RWPE2 (cell line): ENCODE data around the gene PPARGC1A.

Experiments
- ATAC-seq: fragments of 200-7000 bp; cut with Tn5 transposase; 3 replicates; pipeline ENCODE4 v1.9.1; 2021; ENCODE audit warnings: low read depth
- DNase-seq: peaks from one replicate; pipeline ENCODE4 v3.0.0-alpha.2; 2020; ENCODE audit warnings: low spot score
- H3K27ac ChIP-seq: fragments of 450-650 bp; 2 replicates; pipeline ENCODE4 v1.5.1; 2017; ENCODE audit warnings: mild to moderate bottlenecking; ENCODE audit not compliant: poor library complexity, severe bottlenecking
- H3K27me3 ChIP-seq: fragments of 250-450 bp; sonication (Bioruptor Pico); 2 replicates; pipeline ENCODE4 v1.5.1; 2021; ENCODE audit warnings: mild to moderate bottlenecking, moderate library complexity; ENCODE audit not compliant: insufficient read depth, poor library complexity, severe bottlenecking
- H3K36me3 ChIP-seq: fragments of 250-450 bp; sonication (Bioruptor Pico); 2 replicates; pipeline ENCODE4 v1.5.1; 2020; ENCODE audit warnings: low read depth, mild to moderate bottlenecking, moderate library complexity
- H3K4me1 ChIP-seq: fragments of 250-450 bp; sonication (Bioruptor Pico); 2 replicates; pipeline ENCODE4 v1.5.1; 2021; ENCODE audit warnings: mild to moderate bottlenecking, moderate library complexity; ENCODE audit not compliant: insufficient read depth, poor library complexity, severe bottlenecking
- H3K4me3 ChIP-seq: fragments of 250-450 bp; sonication (Bioruptor Pico); 2 replicates; pipeline ENCODE4 v1.5.1; 2021; ENCODE audit warnings: mild to moderate bottlenecking, moderate library complexity; ENCODE audit not compliant: severe bottlenecking
- H3K9me3 ChIP-seq: fragments of 250-450 bp; sonication (Bioruptor Pico); 2 replicates; pipeline ENCODE4 v1.5.1; 2021; ENCODE audit warnings: mild to moderate bottlenecking, moderate library complexity; ENCODE audit not compliant: severe bottlenecking
- CTCF ChIP-seq: fragments of 450-650 bp; IDR thresholded peaks from one replicate; pipeline ENCODE4 v1.5.1; 2017; ENCODE audit warnings: mild to moderate bottlenecking, moderate library complexity; ENCODE audit not compliant: poor library complexity, severe bottlenecking

PPARGC1A gene

GRCh38 chr4:23921447-23921845 is 31.6 kb upstream of the PPARGC1A start:
- Histone ChIP-seq H3K27ac (no peak overlapping the region), H3K4me3 (no peak overlapping the region), H3K9me3 (no peaks in the 10 kb centered on the region), H3K4me1 (no peaks in the 10 kb centered on the region), H3K27me3 (no peaks in the 10 kb centered on the region), H3K36me3 (no peaks in the 10 kb centered on the region)
- no peak for TF ChIP-seq CTCF
- ATAC-seq (no peak), DNase-seq (no peak)

GRCh38 chr4:23920716-23921446 is 31.0 kb upstream of the PPARGC1A start:
- no peaks in the 10 kb centered on the region for H3K4me1 ChIP-seq
- no peak for DNase-seq
- H3K27me3 ChIP-seq = no peaks in the 10 kb centered on the region
- ATAC-seq = no peak
- no peak overlapping the region for H3K4me3 ChIP-seq
- no peak overlapping the region for H3K27ac ChIP-seq
- no peaks in the 10 kb centered on the region for H3K36me3 ChIP-seq
- TF ChIP-seq CTCF = no peak
- H3K9me3 ChIP-seq = no peaks in the 10 kb centered on the region

- Histone ChIP-seq H3K27ac (no peak overlapping the region), H3K4me1 (no peaks in the 10 kb centered on the region), H3K27me3 (no peaks in the 10 kb centered on the region), H3K9me3 (no peaks in the 10 kb centered on the region), H3K4me3 (no peak overlapping the region), H3K36me3 (no peaks in the 10 kb centered on the region)
- ATAC-seq (no peak), DNase-seq (no peak)
- no peak for TF ChIP-seq CTCF
These were observed 30.4 kb upstream of the PPARGC1A start for GRCh38 chr4:23920296-23920695.

GRCh38 chr4:23916282-23916681 is 26.4 kb upstream of the PPARGC1A start:
- H3K27me3 ChIP-seq = no peaks in the 10 kb centered on the region
- H3K4me1 ChIP-seq = no peaks in the 10 kb centered on the region
- H3K27ac ChIP-seq = no peak overlapping the region
- ATAC-seq (no peak), DNase-seq (no peak)
- no peak overlapping the region for H3K4me3 ChIP-seq
- no peaks in the 10 kb centered on the region for H3K36me3 ChIP-seq
- no peaks in the 10 kb centered on the region for H3K9me3 ChIP-seq
- no peak for TF ChIP-seq CTCF

- no peaks in the 10 kb centered on the region for H3K27me3 ChIP-seq
- no peak overlapping the region for H3K4me3 ChIP-seq
- ATAC-seq (no peak), DNase-seq (no peak)
- H3K4me1 ChIP-seq = no peaks in the 10 kb centered on the region
- no peak overlapping the region for H3K27ac ChIP-seq
- H3K36me3 ChIP-seq = no peaks in the 10 kb centered on the region
- TF ChIP-seq CTCF = no peak
- no peaks in the 10 kb centered on the region for H3K9me3 ChIP-seq
These were observed 25.7 kb upstream of the PPARGC1A start for GRCh38 chr4:23915459-23916132.
